Fibroblast of lung (primary cell): ENCODE measurements around the gene TGFBR3. TPM values are rescaled to one million over a fixed set of nuclear protein-coding genes. Genes with fewer than 3 reads are reported as not detected.

ENCODE experiments used
- DNase-seq, 2 donors: peaks; one replicate each; pipeline versions ENCODE4 v3.0.0 to v3.0.0-alpha.2; 2010; ENCODE audit warnings: low read depth in 2 of 2
- H2AFZ ChIP-seq: 2 replicates; pipeline ENCODE4 v1.5.1; 2012; ENCODE audit warnings: low read length, control low read depth, inconsistent platforms
- H3K27ac ChIP-seq: 2 replicates; pipeline ENCODE4 v1.5.1; 2011; ENCODE audit warnings: low read length, control low read depth; ENCODE audit not compliant: insufficient read depth
- H3K27me3 ChIP-seq: 2 replicates; pipeline ENCODE4 v1.5.1; 2011; ENCODE audit warnings: mild to moderate bottlenecking, low read length; ENCODE audit not compliant: control insufficient read depth, insufficient read depth
- H3K36me3 ChIP-seq: 2 replicates; pipeline ENCODE4 v1.5.1; 2011; ENCODE audit warnings: low read length; ENCODE audit not compliant: control insufficient read depth, insufficient read depth
- H3K4me1 ChIP-seq: 2 replicates; pipeline ENCODE4 v1.5.1; 2011; ENCODE audit warnings: low read length; ENCODE audit not compliant: control insufficient read depth, insufficient read depth; ENCODE audit errors: extremely low read depth
- H3K4me2 ChIP-seq: 2 replicates; pipeline ENCODE4 v1.5.1; 2011; ENCODE audit warnings: low read length, control low read depth; ENCODE audit not compliant: insufficient read depth; ENCODE audit errors: extremely low read depth
- H3K4me3 ChIP-seq, 4 experiments: fragments of 200-600 bp in 1 of 4; sonication (generic) in 1 of 4; replicated peaks in 1 of 4; 2 replicates each; pipeline ENCODE4 v1.5.1; 2011 to 2016; ENCODE audit warnings: low read length in 4 of 4, low read depth in 3 of 4, mild to moderate bottlenecking in 3 of 4, control low read depth in 2 of 4, inconsistent platforms in 1 of 4, mixed read lengths in 1 of 4; ENCODE audit not compliant: insufficient read depth in 1 of 4; ENCODE audit errors: control extremely low read depth in 1 of 4
- H3K79me2 ChIP-seq: 2 replicates; pipeline ENCODE4 v1.5.1; 2012; ENCODE audit warnings: mild to moderate bottlenecking, low read length, inconsistent platforms; ENCODE audit not compliant: control insufficient read depth, insufficient read depth
- H3K9ac ChIP-seq: 2 replicates; pipeline ENCODE4 v1.5.1; 2011; ENCODE audit warnings: mild to moderate bottlenecking, low read length, control low read depth; ENCODE audit not compliant: insufficient read depth
- H3K9me3 ChIP-seq: 2 replicates; pipeline ENCODE4 v1.5.1; 2012; ENCODE audit warnings: low read depth, low read length; ENCODE audit not compliant: control insufficient read depth, insufficient read depth
- H4K20me1 ChIP-seq: 2 replicates; pipeline ENCODE4 v1.5.1; 2011; ENCODE audit warnings: low read length; ENCODE audit not compliant: control insufficient read depth, insufficient read depth; ENCODE audit errors: extremely low read depth
- CTCF ChIP-seq, 2 donors: IDR thresholded peaks in 1 of 2; conservative IDR thresholded peaks in 1 of 2; 1 replicate in 1 of 2; 2 replicates in 1 of 2; pipeline ENCODE4 v1.5.1; 2011 to 2012; ENCODE audit warnings: low read length in 2 of 2, control low read depth in 1 of 2, inconsistent platforms in 1 of 2, low read depth in 1 of 2, mild to moderate bottlenecking in 1 of 2
- EZH2 ChIP-seq: IDR thresholded peaks from 2 replicates; pipeline ENCODE4 v1.5.1; 2012; ENCODE audit warnings: low read length, control low read depth, mild to moderate bottlenecking; ENCODE audit errors: missing control alignments
- polyA plus RNA-seq, 2 donors: library from polyadenylated mRNA; depleted of rRNA in 1 of 2; stranded (reverse) in 1 of 2; unstranded in 1 of 2; fragments of >200 nt; gene quantifications; 2 replicates each; pipeline ENCODE4 v1.2.1, GENCODE V29; 2011 to 2012; ENCODE audit warnings: missing spikeins in 1 of 2
- total RNA-seq: library from RNA; depleted of rRNA; stranded (reverse); fragments of >200 nt; gene quantifications from 2 replicates; pipeline ENCODE4 v1.2.1, GENCODE V29; 2014

TGFBR3 gene
- total and polyA plus RNA-seq, 2 donors (not counting 1 experiment from before 2014, with no cell fraction given) = 68.3 to 98.1 TPM

DNA sequence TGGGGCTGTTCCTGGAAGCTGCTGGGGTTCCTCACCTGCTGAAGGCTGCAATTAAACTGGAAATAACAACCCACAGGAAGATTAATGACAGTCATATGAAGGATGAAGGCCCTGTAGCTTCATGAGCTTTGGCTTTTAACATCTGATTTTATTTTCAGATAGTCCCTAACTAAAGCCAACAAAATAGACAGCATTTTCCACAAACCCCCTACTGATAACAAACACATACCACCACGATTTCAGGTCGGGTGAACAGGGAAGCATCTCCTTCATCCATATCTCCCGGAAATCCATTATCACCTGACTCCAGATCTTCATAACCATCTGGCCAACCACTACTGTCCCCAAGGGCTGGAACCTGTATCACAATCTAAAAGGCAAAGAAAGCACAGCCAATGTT, 169.6 kb downstream of the TGFBR3 start:
- no peaks in the 10 kb centered on the region for H3K27me3 ChIP-seq
- H3K36me3 ChIP-seq = peaks cover 7% of the 10 kb centered on the region
- H2AFZ ChIP-seq = no peak overlapping the region
- H3K4me3 ChIP-seq = no peak overlapping the region
- H3K27ac ChIP-seq = no peak overlapping the region
- H3K9ac ChIP-seq = no peak overlapping the region
- H3K4me1 ChIP-seq = peaks cover 9% of the 10 kb centered on the region
- DNase-seq = no peak
- H3K79me2 ChIP-seq = no peaks in the 10 kb centered on the region
- no peak for TF ChIP-seq CTCF (conservative IDR thresholded peaks at IDR 0.05 in 1 of 2, IDR thresholded peaks at IDR 0.05 in 1 of 2; ENCODE audit: low read depth in 1 of 2, low read length in 2 of 2)
- no peak for TF ChIP-seq EZH2
- H3K9me3 ChIP-seq = no peaks in the 10 kb centered on the region
- no peak overlapping the region for H3K4me2 ChIP-seq
- H4K20me1 ChIP-seq = no peaks in the 10 kb centered on the region

DNA sequence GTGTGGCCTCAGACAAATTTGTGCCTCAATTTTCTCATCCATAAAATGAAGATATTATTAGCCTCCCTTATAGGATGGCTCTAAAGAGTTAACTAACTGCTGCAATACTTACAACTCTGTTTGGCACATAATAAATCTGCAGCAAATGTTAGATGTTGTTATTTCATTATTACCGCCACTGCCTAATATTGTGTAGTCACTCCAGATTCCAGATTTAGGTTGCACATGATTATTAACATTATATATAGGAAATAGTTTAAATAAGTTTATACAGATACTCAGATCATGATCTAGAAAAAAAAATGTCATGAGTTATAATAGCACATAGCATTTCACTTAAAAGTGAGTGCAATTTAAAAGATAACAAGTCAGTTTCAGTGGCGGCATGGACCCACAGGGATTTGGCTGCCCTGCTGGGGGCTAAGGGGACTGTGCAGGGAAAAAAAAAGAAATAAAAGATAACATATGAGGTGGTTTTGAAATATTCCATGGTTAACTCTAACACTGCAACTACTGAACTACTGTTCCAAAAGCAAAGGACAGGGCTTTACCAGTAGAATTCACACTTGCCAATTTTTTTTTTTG, 170.4 kb downstream of the TGFBR3 start:
- Histone ChIP-seq H3K79me2 (no peaks in the 10 kb centered on the region), H3K4me1 (peaks cover 9% of the 10 kb centered on the region), H4K20me1 (no peaks in the 10 kb centered on the region), H2AFZ (no peak overlapping the region), H3K27ac (no peak overlapping the region), H3K9me3 (no peaks in the 10 kb centered on the region), H3K27me3 (no peaks in the 10 kb centered on the region), H3K36me3 (peaks cover 9% of the 10 kb centered on the region), H3K4me3 (no peak overlapping the region), H3K4me2 (no peak overlapping the region), H3K9ac (no peak overlapping the region)
- no peak for DNase-seq
- TF ChIP-seq EZH2 = no peak
- no peak for TF ChIP-seq CTCF (conservative IDR thresholded peaks at IDR 0.05 in 1 of 2, IDR thresholded peaks at IDR 0.05 in 1 of 2; ENCODE audit: low read depth in 1 of 2, low read length in 2 of 2)

- H3K27me3 ChIP-seq = no peaks in the 10 kb centered on the region
- H3K4me2 ChIP-seq = no peak overlapping the region
- no peak for TF ChIP-seq EZH2
- no peak for TF ChIP-seq CTCF (conservative IDR thresholded peaks at IDR 0.05 in 1 of 2, IDR thresholded peaks at IDR 0.05 in 1 of 2; ENCODE audit: low read depth in 1 of 2, low read length in 2 of 2)
- no peaks in the 10 kb centered on the region for H3K9me3 ChIP-seq
- no peak overlapping the region for H3K9ac ChIP-seq
- H4K20me1 ChIP-seq = no peaks in the 10 kb centered on the region
- peaks cover 9% of the 10 kb centered on the region for H3K4me1 ChIP-seq
- no peaks in the 10 kb centered on the region for H3K79me2 ChIP-seq
- no peak for DNase-seq
- no peak overlapping the region for H3K27ac ChIP-seq
- H3K4me3 ChIP-seq = no peak overlapping the region
- peaks cover 9% of the 10 kb centered on the region for H3K36me3 ChIP-seq
- no peak overlapping the region for H2AFZ ChIP-seq
Measured at GRCh38 chr1:91714867-91715381, 171.0 kb downstream of the TGFBR3 start.
